Vagina (tissue), 2 donors: ENCODE results near the gene VEGFD. TPM values are rescaled to one million over a fixed set of nuclear protein-coding genes. Genes with fewer than 3 reads are reported as not detected.

Experiments
- DNase-seq, 2 donors: peaks; one replicate each; pipeline ENCODE4 v3.0.0-alpha.2; 2017; ENCODE audit errors: extremely low spot score in 2 of 2
- H3K27ac ChIP-seq: fragments of 200-600 bp; sonication (generic); one replicate; pipeline ENCODE4 v1.5.1; 2019
- H3K27me3 ChIP-seq: fragments of 200-600 bp; sonication (generic); one replicate; pipeline ENCODE4 v1.5.1; 2019
- H3K36me3 ChIP-seq, 2 donors: fragments of 200-600 bp; sonication (generic); one replicate each; pipeline ENCODE4 v1.5.1; 2017 to 2019
- H3K4me1 ChIP-seq: fragments of 200-600 bp; sonication (generic); one replicate; pipeline ENCODE4 v1.5.1; 2019
- H3K4me3 ChIP-seq, 2 donors: fragments of 200-600 bp; sonication (generic); 1 replicate in 1 of 2; 2 replicates in 1 of 2; pipeline ENCODE4 v1.5.1; 2016 to 2019
- H3K9me3 ChIP-seq: fragments of 200-600 bp; sonication (generic); one replicate; pipeline ENCODE4 v1.5.1; 2019
- POLR2A ChIP-seq, 2 donors: fragments of 450-650 bp; IDR thresholded peaks; one replicate each; pipeline ENCODE4 v1.6.1; 2017; ENCODE audit warnings: antibody characterized with exemption in 2 of 2, mild to moderate bottlenecking in 2 of 2, moderate library complexity in 2 of 2
- POLR2AphosphoS5 ChIP-seq, 2 donors: sonication (generic); formaldehyde crosslinking; IDR thresholded peaks; one replicate each; pipeline ENCODE4 v1.9.0; 2017; ENCODE audit warnings: antibody characterized with exemption in 2 of 2, mild to moderate bottlenecking in 2 of 2, low read depth in 1 of 2; ENCODE audit not compliant: insufficient read depth in 1 of 2
- intact Hi-C: fragments of 100-400 bp; cut with DNase I; formaldehyde crosslinking; loops from one replicate; pipeline ENCODE4 v1.15.1; 2023
- total RNA-seq: library from RNA; depleted of rRNA; stranded (reverse); fragments of >200 nt; gene quantifications from one replicate; pipeline ENCODE4 v1.2.3, GENCODE V29; 2016
- TF ChIP-seq, protein P1 (sequence below), 3 experiments: fragments of 450-650 bp in 2 of 3; fragments of 200-600 bp in 1 of 3; sonication (generic) in 1 of 3; IDR thresholded peaks; one replicate each; pipeline ENCODE4 v1.5.1; 2017 to 2019; ENCODE audit warnings: antibody characterized with exemption in 3 of 3, mild to moderate bottlenecking in 2 of 3, moderate library complexity in 2 of 3

Gene VEGFD
- total RNA-seq, 1 donor from 2014 or later: 5.4 TPM

DNA sequence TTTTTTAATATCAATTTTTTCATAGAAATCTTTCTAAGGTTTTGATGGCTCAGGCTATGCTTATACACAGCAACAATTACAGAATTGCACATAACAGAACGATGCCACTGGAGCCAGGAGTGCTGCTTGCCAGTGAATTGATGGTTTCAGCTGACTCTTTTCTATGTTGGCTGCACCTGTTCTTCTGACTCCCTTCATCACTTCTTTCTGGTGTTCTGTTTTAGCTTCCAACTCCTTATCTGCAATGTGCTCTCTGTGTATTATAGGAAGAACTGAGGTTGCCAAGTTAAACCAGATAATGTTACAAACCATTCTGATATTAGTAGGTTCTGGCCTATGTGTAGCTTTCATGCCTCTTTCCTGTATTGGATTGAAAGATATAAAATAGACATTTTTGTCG, 11.6 kb upstream of the VEGFD start:
- TF ChIP-seq, protein P1, sequence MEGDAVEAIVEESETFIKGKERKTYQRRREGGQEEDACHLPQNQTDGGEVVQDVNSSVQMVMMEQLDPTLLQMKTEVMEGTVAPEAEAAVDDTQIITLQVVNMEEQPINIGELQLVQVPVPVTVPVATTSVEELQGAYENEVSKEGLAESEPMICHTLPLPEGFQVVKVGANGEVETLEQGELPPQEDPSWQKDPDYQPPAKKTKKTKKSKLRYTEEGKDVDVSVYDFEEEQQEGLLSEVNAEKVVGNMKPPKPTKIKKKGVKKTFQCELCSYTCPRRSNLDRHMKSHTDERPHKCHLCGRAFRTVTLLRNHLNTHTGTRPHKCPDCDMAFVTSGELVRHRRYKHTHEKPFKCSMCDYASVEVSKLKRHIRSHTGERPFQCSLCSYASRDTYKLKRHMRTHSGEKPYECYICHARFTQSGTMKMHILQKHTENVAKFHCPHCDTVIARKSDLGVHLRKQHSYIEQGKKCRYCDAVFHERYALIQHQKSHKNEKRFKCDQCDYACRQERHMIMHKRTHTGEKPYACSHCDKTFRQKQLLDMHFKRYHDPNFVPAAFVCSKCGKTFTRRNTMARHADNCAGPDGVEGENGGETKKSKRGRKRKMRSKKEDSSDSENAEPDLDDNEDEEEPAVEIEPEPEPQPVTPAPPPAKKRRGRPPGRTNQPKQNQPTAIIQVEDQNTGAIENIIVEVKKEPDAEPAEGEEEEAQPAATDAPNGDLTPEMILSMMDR (IDR thresholded peaks at IDR 0.05): no peak
- TF ChIP-seq POLR2A (IDR thresholded peaks at IDR 0.05): no peak
- no peak for TF ChIP-seq POLR2AphosphoS5 (IDR thresholded peaks at IDR 0.05; ENCODE audit: insufficient read depth in 1 of 2, low read depth in 1 of 2)
- intact Hi-C loops: no loop called here
- Histone ChIP-seq H3K9me3 (no peaks in the 10 kb centered on the region), H3K27ac (no peak overlapping the region), H3K27me3 (peaks cover 4% of the 10 kb centered on the region), H3K4me3 (no peak overlapping the region), H3K4me1 (no peaks in the 10 kb centered on the region), H3K36me3 (no peaks in the 10 kb centered on the region)
- DNase-seq: no peak

DNA sequence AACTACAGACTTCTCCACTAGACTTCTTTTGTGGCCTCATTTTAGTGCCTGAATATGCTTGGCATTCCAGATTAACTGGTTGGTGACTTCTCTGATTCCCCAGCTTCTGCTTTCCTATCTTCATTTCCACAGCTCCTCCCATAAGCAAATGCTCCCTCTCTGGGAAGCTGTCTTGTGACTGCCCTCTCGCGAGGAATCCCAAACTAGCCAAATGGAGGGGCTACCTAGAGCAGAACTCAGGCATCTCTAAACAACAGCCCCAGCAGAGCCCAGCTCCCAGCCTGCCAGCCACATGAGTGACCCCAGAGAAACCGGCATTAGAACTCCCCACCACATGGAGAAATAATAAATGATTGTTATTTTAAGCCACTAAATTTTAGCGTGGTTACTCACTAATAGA, 7.6 kb upstream of the VEGFD start:
- intact Hi-C loops: no loop called here
- Histone ChIP-seq H3K27ac (no peak overlapping the region), H3K27me3 (peaks cover 4% of the 10 kb centered on the region), H3K36me3 (no peaks in the 10 kb centered on the region), H3K4me3 (no peak overlapping the region), H3K4me1 (no peaks in the 10 kb centered on the region), H3K9me3 (no peaks in the 10 kb centered on the region)
- DNase-seq: no peak
- TF ChIP-seq, protein P1 (IDR thresholded peaks at IDR 0.05): no peak
- TF ChIP-seq POLR2AphosphoS5 (IDR thresholded peaks at IDR 0.05; ENCODE audit: insufficient read depth in 1 of 2, low read depth in 1 of 2) (no peak), POLR2A (IDR thresholded peaks at IDR 0.05) (no peak)

DNA sequence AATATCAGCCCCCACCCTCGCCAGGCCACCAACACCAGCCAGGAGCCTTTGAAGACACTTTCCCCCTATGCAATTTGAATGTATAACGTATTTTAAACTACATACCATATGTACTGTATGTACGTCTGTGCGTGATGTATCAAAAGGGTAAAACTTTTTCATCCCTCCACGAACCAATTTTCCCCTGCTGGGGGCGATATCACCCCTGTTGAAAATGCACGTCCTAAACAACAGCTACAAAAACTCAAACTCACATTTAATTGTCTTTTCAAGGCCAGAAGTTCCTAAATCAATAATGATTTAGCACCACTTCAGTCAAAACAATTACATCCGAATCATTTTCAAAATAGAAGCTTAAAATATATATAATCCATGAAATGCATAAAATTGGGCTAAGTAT, 1.4 kb downstream of the VEGFD start:
- Histone ChIP-seq H3K27ac (no peak overlapping the region), H3K9me3 (no peaks in the 10 kb centered on the region), H3K4me3 (no peak overlapping the region), H3K36me3 (no peaks in the 10 kb centered on the region), H3K4me1 (no peaks in the 10 kb centered on the region), H3K27me3 (no peaks in the 10 kb centered on the region)
- intact Hi-C loops: no loop called here
- no peak for DNase-seq
- TF ChIP-seq POLR2A (IDR thresholded peaks at IDR 0.05): no peak
- TF ChIP-seq, protein P1 (IDR thresholded peaks at IDR 0.05): no peak
- no peak for TF ChIP-seq POLR2AphosphoS5 (IDR thresholded peaks at IDR 0.05; ENCODE audit: insufficient read depth in 1 of 2, low read depth in 1 of 2)

DNA sequence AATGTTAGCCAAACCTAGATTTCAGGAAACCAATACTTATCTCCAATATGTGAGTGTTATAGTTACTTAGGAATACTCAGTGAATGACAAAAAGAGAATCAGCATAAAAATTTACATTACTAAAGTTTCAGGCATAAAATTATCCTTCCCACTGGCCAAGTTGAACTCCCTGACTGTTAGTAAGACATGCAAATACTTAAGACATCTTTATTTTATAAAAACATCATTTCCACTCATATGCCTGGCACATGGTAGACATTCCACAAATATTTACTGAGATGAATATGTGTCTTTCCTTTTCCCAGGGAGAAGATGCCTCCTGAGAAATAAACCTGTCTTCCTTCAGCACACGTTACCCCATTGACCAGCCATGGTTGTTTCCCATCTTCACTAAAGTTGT, 7.3 kb downstream of the VEGFD start:
- intact Hi-C loops: no loop called here
- Histone ChIP-seq H3K27ac (no peak overlapping the region), H3K36me3 (no peaks in the 10 kb centered on the region), H3K9me3 (no peaks in the 10 kb centered on the region), H3K4me3 (no peak overlapping the region), H3K27me3 (no peaks in the 10 kb centered on the region), H3K4me1 (no peaks in the 10 kb centered on the region)
- TF ChIP-seq, protein P1 (IDR thresholded peaks at IDR 0.05): no peak
- no peak for DNase-seq

DNA sequence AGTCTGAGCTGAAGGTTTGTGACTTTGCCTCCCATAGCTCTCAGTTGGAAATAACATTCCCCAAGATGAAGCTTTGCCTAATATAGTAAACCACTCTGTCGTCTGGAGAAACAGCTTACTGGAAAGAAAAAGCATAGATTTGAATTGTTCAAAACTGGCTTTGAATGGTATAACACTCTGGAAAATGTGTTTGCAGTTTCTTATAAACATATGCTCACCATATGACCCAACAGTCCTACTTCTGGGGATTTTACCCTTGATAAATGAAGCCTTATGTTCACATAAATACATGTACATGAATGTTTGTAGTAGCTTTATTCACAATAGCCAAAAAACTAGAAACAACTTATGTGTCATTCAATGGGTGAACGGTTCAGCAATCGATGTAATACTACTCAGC, 10.2 kb downstream of the VEGFD start:
- TF ChIP-seq, protein P1 (IDR thresholded peaks at IDR 0.05): no peak
- no peak for TF ChIP-seq POLR2AphosphoS5 (IDR thresholded peaks at IDR 0.05; ENCODE audit: insufficient read depth in 1 of 2, low read depth in 1 of 2)
- TF ChIP-seq POLR2A (IDR thresholded peaks at IDR 0.05): no peak
- no peak overlapping the region for H3K4me3 ChIP-seq
- intact Hi-C loops: no loop called here
- no peaks in the 10 kb centered on the region for H3K4me1 ChIP-seq
- no peaks in the 10 kb centered on the region for H3K9me3 ChIP-seq
- no peak for DNase-seq
- no peaks in the 10 kb centered on the region for H3K36me3 ChIP-seq
- no peaks in the 10 kb centered on the region for H3K27me3 ChIP-seq
- H3K27ac ChIP-seq: no peak overlapping the region
